AG08395 (cell line): ENCODE results near the gene PTPN9.
A peak's percentile ranks its signal among the peaks of the same experiment; 100 is the strongest.
"Not testable (repeated sequence)": the region's sequence is repeated elsewhere in the genome, so short reads cannot be mapped to it uniquely, and the experiment has no call there.

Experiments used
- DNase-seq: peaks from one replicate; pipeline ENCODE4 v3.0.0; 2012; ENCODE audit warnings: mixed read lengths, low spot score

Gene PTPN9

DNA sequence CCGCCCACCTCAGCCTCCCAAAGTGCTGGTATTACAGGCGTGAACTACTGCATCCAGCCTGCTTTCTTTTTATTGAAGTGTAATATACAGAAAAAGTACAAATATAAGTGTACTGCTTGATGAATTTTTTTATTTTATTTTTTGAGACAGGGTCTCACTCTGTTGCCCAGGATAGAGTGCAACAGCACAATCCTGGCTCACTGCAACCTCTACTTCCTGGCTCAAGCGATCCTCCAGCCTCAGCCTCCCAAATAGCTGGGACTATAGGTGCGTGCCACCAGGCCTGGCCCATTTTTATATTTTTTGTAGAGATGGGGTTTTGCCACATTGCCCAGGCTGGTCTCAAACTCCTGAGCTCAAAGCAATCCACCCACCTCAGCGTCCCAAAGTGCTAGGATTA lies 3.8 kb upstream of the PTPN9 start:
- DNase-seq: not testable (repeated sequence)

DNA sequence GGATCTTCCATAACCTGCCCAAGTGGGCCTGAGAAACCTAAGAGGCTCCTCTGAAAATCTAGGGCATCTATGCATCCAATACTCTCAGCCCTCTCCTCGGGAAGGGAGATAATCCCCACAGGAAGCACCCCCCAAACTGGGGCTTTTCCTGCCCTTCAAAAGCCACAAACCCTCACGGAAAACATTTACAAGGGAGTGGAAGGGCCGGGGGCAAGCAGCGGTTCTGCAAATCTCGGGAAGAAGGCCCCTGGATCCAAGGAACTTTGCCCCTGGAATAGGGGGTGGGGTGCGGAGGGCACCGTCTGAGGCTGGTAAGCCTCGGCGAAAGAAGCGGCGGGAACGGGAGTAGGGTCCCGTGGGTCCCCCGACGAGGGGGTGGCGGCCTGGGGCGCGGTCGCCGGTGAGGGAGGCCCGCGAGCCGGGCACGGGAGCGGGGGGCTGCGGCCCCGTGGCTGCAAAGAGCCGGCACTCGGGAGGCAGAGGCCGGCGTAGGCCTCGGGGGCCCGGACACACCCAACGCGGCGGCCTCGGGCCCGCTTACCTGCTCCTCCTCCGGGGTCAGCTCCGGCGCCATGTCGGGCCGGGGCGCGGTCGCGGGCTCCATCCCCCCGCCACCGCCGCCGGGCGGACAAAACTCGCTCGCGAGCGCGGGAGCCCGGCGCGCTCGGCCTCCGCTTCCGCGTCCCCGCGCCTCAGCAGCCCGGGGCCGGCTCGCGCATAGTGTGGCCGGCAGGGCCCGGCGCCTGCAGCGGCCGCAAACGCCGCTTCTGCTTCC lies 755 bp downstream of the PTPN9 start:
- DNase-seq: peak; percentile 19

DNA sequence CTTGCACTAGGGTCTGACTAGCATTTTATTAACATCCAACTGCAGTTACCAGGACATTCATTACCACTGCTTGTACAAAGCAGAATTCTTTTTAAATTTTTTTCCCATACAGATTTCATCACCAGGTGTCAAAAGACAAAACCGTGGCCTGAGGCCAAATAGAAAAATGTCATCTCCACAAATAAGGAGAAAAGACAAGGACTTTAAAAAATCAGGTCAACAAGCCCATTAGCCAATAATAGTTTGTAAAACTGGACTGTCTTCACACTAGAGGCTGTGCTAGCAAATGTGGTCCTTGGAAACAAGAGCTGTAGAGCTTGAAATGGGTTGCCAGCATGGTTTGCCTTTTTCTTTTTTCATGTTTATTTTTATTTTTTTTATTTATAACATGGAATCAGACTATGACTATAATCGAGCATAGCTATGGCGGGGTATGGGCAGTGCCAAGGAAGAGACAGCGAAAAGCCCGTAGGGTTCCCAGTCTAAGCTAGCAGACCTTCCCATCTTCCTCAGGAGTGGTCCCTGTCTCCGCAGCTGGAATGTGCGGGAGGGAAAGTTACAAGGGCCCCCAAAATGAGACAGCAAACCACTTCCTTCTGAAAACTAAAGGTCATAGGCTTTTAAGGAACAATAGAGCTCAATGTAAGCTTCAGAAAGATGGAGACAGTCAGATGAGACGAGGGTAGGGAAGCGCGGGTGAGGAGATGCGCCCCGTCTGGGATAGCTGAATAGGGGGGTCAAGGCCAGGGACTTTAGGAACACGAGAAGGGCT lies 1.5 kb downstream of the PTPN9 start:
- DNase-seq: no peak

DNA sequence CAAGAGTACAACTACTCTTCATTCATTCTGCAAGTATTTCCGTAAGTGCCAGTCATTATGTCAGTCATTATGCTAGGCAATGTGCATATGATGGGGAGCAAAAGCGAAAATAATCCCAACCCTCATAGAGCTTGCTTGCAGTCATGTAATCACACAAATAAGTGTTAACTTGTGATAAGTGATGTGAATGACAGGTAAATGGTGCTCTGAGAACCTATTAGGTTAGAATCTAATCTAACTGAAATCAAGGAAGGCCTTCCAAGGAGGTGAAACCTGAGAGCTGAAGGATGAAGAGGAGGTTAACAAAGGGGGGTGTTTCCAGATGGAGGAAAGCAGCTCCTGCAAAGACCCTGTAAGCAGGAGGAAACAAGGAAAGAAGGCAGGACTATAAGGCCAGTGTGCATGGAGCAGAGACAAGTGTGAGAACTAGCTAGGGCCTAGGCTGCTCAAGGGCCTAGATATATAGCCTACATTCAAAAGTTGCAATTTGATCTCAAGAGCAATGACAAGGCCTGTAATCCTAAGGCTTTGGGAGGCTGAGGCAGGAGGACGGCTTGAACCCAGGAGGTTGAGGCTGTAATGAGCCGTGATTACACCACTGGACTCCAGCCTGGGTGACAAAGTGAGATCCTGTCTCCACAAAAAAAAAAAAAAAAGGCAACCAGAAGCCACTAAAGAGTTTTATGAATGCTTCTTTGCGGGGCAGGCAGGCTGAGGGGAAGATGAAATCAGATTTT lies 5.3 kb downstream of the PTPN9 start:
- no peak for DNase-seq

DNA sequence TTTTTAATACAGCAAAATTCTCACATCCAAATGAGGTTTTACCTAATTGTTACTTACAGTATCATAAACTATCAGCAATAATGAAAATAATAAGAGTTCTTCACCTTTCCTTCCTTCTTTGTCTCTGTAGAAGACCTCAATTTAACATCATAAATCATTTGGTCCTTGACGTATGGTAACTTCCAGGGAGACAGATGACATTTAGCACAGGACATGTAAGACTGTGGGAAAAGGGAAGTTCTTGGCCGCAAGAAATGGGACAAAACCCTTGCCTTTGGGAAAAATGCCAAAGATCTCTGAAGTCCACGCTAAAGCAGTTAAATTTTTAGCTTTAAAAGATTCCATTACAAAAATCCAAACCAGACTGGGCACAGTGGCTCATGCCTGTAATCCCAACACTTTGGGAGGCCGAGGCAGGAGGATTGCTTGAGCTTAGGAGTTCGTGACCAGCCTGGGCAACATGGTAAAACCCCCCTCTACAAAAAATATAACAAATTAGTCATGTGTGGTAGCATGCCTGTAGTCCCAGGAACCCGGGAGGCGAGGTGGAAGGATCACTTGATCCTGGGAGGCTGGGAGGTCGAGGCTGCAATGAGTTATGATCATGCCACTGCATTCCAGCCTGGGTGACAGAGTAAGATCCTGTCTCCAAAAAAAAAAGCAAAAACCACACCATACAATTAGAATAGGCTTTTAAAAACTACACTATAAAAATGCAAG lies 8.8 kb downstream of the PTPN9 start:
- DNase-seq: no peak

DNA sequence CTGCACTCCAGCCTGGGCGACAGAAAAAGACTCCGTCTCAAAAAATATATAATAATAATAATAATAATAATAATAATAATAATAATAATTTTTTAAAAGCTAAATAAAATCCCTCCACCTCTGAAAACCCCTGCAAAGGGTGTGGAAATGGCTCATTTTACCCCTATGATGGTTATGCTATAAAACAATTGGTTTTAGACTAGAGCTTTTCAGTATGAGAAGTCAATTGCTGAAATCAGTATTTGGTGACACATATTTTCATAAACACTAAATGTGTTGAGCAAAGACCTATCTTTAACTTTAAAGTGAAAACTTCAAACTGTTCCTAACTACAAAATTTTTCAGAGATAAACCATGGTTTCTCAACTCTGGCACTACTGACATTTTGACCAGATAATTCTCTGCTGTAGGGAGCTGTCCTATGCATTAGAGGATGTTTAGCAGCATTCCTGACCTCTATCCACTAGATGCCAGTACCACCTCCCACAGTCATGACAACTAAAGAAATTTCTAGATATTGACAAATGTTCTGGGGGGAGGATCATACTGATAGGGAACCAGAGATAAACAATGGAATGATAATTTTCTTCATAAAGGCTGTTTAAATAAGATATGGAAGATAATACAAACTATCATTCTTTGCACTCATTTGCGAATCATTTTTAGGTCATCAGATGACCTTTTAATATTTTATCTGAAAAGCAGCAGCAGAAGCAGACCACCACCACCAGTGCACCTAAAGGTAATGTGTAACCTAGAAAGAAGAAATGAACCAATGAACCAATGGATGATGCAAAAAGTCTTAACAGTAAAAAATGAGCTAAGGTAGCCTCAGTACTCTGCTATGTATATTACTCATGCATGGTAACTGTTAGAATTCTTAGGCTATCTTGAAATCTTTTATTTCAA lies 13.8 kb downstream of the PTPN9 start:
- DNase-seq: no peak

DNA sequence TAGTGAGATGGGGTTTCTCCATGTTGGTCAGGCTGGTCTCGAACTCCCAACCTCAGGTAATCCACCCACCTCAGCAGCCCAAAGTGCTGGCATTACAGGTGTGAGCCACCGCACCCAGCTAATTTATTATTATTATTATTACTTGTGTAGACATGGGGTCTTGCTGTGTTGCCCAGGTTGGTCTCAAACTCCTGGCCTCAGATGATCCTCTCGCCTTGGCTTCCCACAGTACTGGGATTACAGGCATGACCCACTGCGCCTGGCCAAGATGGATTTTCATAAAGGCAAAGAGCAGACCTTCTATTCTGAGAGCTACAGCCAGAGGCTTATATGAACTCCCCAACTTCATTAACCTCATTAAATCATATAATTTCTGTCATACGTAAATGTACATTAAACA lies 17.2 kb downstream of the PTPN9 start:
- no peak for DNase-seq

DNA sequence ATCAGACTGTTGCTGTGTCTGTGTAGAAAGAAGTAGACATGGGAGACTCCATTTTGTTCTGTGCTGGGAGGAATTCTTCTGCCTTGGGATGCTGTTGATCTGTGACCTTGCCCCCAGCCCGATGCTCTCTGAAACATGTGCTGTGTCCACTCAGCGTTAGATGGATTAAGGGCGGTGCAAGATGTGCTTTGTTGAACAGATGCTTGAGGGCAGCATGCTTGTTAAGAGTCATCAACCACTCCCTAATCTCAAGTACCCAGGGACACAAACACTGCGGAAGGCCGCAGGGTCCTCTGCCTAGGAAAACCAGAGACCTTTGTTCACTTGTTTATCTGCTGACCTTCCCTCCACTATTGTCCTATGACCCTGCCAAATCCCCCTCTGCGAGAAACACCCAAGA lies 19.8 kb downstream of the PTPN9 start:
- not testable (repeated sequence) for DNase-seq

DNA sequence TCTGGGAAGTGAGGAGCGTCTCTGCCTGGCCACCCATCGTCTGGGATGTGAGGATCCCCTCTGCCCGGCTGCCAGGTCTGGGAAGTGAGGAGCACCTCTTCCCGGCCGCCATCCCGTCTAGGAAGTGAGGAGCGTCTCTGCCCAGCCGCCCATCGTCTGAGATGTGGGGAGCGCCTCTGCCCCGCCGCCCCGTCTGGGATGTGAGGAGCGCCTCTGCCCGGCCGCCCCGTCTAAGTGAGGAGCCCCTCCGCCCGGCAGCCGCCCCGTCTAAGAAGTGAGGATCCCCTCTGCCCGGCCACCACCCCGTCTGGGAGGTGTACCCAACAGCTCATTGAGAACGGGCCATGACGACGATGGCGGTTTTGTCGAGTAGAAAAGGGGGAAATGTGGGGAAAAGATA lies 20.2 kb downstream of the PTPN9 start:
- not testable (repeated sequence) for DNase-seq

DNA sequence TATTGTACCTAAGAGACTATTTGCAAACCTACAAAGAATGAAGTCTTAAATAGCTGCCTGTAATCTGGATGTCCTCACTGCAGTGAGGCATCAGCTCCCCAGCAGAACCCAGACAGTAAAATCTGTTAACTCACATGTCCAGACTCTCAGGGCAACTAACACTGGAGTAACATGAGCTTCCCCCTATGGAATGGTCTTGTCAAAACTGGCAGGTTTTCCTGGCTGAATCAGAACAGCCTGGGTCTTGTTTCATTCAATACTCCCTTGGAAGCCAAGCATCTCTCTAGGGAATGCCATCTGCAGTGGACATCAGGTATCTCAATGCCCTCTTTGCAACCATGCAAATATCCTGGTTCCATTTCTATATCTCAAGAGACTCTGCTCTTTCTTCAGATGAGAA lies 24.4 kb downstream of the PTPN9 start:
- no peak for DNase-seq

DNA sequence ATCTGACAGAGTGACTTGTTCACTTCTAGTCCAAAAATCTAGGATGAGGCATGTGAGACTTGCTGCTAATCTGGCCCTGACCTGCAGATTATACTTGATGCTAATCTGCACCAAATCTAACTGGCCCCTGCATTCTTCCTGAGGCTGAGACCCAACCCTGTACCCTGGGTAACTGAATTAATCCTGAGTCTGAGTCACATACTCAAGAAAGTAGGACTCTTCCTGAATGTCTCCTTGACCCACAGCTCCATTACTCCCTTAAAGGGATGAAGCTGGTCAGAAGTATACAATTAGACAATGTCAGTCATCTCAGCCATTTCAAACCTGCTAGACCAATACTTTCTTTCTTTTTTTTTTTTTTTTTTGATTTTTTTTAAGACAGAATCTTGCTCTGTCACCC lies 25.5 kb downstream of the PTPN9 start:
- DNase-seq: no peak

DNA sequence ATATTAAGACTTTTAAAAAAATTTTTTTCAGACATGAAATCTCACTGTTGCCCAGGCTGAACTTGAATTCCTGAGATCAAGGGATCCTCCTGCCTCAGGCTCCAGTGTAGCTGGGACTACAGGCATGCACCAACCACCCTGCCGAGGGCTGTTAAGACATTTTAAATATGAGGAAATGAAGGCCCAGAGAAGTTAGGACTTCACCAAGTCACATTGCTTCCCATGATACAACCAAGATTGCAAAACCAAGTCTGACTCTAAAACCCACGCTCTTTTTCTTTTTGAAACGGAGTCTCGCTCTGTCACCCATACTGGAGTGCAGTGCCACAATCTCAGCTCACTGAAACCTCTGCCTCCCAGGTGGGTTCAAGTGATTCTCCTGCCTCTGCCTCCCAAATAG lies 28.0 kb downstream of the PTPN9 start:
- no peak for DNase-seq

DNA sequence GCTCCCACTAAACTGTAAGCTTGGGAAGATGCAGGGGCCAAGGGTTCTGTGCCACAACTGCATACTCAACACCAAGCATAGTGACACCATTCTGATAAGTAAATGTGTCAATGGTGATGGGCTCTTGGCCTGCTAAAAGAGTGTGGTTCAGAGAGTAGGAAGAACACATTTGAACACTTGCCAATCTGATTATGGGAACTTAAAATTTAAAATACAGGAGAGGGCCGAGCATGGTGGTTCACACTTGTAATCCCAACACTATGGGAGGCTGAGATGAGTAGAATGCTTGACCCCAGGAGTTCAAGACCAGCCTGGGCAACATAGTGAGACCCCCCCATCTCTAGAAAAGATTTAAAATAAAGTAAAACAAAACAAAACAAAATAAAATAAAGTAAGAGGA lies 34.1 kb downstream of the PTPN9 start:
- no peak for DNase-seq

DNA sequence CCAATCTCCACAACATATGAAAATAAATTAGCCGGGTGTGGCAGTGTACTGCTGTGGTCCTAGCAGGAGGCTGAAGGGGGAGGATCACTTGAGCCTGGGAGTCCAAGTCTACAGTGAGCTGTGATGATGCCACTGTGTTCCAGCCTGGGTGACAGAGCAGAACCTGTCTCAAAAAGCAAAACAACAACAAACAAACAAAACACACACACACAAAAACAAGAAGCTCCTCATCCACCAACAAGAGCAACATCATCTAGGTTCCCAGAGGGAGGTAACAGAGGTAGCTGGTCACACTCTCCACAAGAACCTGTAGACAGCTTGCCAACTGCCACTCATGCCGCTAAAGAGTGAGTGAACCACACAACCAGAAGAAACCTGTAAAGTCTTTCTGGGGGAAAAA lies 34.8 kb downstream of the PTPN9 start:
- DNase-seq: no peak

DNA sequence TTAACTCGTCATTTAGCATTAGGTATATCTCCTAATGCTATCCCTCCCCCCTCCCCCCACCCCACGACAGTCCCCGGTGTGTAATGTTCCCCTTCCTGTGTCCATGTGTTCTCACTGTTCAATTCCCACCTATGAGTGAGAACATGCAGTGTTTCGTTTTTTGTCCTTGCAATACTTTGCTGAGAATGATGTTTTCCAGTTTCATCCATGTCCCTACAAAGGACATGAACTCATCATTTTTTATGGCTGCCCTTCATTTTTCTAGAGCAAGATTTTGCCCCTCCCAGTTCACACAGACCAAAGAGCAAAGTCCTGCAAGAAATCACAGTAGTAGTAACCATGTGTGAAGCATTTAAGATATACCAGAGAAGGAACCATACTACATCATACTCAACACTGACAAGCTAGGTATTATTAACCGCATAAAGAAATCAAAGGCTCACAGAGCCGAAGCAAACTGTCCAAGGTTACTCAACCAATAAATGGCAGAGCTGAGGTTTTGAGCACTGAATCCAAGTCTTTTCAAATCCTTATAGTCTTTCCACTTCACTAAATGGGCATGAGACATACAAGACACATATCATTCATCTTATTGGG lies 36.1 kb downstream of the PTPN9 start:
- DNase-seq: not testable (repeated sequence)

DNA sequence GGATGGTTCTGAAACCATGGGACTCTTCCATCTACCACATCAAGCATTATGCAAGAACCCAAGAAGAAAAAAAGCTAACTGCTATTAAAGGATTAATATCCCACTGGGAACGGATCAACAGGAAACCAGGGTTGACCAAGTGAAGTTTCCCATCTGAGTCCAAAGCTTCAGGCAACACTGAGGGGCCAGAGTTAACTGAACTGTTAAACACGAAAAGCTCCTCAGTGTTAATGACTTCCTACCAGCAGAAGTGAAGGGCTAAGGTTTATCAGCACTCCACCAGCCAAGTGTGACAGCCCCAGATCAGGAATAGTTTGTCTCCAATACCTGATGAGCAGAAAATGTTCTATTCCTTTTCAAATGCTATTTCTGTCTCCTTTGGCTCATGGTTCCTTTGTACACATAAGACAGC lies 36.7 kb downstream of the PTPN9 start:
- no peak for DNase-seq

DNA sequence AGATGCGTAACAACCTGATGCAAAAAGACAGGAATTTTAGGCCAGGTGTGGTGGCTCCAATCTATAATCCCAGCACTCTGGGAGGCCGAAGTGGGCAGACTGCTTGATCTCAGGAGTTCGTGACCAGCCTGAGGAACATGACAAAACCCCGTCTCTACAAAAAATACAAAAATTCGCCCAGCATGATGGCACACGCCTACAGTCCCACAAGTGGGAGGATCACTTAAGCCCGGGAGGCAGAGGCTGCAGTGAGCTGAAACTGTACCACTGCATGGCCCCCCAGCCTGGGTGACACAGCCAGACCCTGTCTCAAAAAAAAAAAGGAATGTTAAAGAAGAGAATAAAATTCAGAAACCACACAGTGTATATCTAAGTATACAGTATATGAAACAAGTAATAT lies 40.7 kb downstream of the PTPN9 start:
- no peak for DNase-seq

DNA sequence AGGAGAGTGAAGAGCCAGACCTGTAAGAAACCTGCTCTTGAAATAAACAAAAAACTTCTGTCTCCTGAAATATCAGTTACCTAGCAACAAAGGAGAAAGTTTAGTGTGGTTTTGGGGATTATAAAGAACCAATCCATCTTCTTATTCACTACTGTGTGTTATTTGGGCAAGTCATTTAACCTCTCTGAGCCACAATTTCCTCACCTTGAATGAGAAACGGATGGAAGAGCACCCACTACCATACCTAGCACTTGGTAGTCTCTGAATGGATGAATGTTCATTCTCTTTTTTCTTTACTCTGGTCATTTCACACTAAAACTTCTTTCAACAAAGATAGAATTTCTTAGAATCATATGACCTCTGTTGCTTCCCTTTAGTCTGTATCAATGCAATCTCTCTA lies 45.2 kb downstream of the PTPN9 start:
- no peak for DNase-seq

DNA sequence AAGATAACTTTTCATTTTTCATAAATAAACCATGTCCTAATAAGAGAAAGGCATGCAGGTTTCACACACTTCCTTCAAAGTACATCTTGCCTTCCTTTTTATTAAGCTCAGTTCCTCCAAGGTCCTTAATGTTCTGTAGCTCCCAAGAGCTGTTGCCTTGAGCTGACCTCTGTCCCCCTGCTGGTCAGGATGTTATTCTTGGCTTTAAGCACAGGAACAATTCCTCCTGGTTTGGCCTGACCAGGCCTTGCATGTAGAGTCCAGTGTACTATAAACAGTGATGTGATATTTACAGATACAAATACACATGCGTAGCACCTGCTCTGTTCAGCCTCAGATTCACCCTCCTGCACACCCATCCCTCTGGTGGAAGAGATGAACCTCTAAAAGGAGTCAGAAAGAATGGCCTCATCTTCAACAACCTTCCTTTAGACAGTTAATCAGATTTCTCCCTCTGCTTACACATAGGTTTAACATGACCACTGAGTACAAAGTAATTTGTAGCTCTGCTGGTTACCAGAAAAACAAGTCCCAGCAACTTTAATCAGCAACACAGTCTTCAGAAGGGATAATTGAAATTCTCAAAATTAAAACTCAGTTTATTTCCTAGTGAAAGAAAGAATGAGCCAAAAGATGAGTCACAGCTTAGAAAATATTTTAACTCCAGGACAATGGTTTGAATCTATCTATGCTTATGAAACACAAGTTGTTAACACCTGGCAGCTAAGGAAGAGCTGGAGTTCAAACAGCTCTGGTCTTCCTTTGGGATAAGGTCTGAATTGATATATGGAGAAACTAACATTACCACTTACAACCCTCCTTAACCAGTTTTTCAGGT lies 46.5 kb downstream of the PTPN9 start:
- peak; percentile 29 for DNase-seq

DNA sequence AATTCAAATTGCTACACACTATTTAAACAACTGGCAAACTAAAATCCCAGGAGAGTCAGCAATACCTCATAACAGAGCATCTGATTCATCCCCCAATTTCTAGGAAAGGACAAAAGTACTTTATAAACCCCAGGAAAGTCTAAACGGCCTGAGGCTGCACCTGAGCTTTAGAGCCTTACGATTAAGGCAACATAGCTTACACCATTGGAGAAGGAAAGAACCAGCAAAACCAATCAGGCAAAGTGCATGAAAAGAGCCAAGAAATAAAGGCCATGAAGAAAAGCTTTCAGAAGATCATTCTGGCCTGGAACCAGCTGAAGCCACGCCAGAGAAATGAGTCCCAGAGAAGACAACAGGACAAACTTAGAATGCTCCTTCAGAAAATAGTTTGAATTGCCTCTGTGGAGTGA lies 48.1 kb downstream of the PTPN9 start:
- DNase-seq: peak; percentile 52
